Limb (tissue), 2 donors: ENCODE results near the gene HSD17B14.
"Not testable (repeated sequence)": the region's sequence is repeated elsewhere in the genome, so short reads cannot be mapped to it uniquely, and the experiment has no call there.

Experiments used
- DNase-seq, 2 donors: peaks; one replicate each; pipeline ENCODE4 v3.0.0-alpha.2; 2016; ENCODE audit errors: extremely low spot score in 2 of 2

The HSD17B14 gene

DNA sequence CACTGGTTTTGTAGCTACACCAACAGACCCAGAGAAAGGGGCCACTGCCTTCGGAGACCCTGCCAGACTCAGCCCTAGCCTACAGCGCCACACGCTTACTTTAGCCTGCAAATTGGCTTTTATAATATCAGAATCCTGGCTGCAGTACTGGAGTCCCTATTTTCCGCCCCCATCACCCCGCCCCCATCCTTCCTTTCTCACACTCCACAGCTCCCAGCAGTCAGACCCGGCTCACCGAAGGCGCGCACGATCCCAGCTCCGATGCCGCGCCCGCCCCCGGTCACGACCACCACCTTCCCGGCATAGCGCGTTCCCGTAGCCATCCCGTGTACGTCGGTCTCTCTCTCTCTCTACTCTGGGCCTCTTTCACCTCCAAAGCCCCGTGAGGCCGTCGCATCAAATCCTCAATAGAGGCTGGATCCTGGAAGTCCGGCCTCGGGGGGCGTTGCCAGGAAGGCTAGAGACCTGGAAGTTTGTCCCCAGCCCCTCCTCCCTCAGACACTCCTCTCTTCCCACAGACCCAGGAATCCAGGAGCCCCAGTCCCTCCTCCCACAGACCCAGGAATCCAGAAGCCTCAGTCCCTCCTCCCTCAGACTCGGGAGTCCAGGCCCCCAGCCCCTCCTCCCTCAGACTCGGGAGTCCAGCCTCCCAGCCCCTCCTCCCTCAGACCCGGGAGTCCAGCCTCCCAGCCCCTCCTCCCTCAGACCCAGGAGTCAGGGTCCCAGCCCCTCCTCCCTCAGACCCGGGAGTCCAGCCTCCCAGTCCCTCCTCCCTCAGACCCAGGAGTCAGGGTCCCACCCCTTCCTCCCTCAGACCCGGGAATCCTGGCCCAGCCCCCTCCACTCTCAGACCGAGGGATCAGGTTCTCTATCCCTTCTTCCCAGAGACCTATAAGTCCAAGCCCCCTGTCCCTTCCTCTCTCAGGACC lies at the start of gene HSD17B14:
HSD17B14 (minus strand) TSS at position 403 of the 929 bp plus-strand sequence; CDS start at position 323, 80 bp downstream.
- peak; percentile 43 to 75 for DNase-seq

- no peak for DNase-seq
Observed at GRCh38 chr19:48883726-48884125, 47.4 kb upstream of the HSD17B14 start.

DNA sequence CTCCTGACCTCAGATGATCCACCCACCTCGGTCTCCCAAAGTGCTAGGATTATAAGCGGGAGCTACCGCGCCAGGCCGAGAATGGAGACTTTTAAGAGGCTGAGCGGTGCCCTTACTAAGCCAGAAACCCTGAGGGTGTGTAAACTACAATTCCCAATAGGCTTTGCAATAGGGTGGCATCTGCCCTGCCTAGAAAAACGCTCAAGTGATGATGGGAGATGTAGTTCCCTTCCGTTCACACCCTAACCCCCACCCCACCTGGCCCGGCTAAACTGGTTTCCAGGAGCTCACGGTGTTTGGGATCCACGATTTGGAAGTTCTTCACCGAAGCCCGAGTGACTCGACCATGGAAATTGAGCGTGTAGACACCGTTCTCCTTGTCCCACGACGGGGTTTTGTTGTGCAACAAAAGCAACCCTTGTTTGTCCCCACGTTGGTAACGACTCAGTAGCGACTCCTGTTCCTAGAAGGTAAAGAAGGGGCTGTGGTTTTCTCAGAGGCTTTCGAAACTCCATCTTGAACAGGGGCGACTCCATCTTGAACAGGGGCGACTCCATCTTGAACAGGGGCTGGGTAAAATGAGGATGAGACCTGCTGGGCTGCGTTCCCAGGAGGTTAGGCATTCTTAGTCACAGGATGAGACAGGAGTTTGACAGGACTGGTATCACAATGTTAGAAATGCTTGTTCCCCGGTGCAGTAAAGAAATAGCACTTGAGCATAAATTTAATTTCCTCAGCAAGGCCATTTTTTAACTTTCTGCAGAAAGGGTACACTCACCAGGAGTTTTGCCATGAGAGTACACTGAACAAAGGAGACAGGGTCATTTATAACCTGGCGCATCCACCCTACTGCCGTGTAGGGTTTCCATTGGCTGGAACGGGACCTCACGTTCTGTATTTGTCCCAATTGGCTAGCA lies 45.7 kb upstream of the HSD17B14 start:
- no peak for DNase-seq

- DNase-seq: not testable (repeated sequence)
Observed at GRCh38 chr19:48879696-48880095, 43.4 kb upstream of the HSD17B14 start.

- DNase-seq: no peak
Observed at GRCh38 chr19:48879025-48879637, 42.8 kb upstream of the HSD17B14 start.

DNA sequence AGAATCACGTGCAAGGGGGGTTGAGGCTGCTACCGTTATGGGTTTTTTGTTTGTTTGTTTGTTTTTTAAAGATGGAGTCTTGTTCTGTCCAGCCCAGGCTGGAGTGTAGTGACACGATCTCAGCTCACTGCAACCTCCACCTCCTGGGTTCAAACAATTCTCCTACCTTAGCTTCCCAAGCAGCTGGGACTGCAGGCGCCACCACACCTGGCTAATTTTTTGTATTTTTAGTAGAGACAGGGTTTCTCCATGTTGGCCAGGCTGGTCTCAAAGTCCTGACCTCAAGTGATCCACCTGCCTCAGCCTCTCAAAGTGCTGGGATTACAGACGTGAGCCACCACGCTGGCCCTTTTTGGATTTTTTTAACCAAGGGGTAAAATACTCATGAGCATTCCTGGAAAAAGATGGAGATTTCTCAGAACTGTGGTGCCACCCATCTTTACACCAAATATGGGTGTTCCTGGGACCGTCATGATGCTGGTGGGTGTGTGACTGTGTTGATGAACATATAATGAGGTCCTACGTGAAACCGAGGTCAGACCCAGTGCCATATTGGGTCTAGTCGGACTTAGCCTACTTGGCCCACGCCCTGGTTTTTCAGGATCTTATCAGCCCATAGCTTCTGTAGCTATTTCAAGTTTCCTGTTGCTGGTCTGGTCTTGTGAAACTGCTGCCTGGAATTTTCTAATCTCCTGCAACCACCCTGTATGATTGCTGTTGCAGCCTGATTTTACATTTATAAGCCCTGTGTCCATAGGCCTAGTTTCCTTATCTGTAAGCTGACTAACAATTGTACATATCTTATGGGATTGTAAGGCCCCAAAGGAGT lies 42.1 kb upstream of the HSD17B14 start:
- DNase-seq: no peak

DNA sequence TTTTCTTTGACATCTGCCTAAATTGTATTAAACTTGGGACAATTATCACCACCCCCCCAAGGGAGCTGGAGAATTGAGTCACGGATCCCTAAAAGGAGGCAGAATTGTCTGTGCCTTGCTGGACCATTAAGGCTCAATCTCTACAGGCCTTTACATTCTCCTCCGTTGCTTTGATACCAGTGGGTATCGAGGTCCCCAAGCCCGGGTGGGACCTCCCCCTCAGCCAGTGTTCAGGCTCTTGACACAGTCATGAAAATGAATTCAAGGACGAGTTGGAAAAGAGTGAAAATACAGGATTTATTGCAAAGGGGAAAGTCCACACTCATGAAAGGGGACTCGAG lies 41.5 kb upstream of the HSD17B14 start:
- no peak for DNase-seq

GRCh38 chr19:48876043-48876981 lies 40.0 kb upstream of the HSD17B14 start:
- not testable (repeated sequence) for DNase-seq

- DNase-seq: no peak
Observed at GRCh38 chr19:48874303-48875135, 38.2 kb upstream of the HSD17B14 start.

DNA sequence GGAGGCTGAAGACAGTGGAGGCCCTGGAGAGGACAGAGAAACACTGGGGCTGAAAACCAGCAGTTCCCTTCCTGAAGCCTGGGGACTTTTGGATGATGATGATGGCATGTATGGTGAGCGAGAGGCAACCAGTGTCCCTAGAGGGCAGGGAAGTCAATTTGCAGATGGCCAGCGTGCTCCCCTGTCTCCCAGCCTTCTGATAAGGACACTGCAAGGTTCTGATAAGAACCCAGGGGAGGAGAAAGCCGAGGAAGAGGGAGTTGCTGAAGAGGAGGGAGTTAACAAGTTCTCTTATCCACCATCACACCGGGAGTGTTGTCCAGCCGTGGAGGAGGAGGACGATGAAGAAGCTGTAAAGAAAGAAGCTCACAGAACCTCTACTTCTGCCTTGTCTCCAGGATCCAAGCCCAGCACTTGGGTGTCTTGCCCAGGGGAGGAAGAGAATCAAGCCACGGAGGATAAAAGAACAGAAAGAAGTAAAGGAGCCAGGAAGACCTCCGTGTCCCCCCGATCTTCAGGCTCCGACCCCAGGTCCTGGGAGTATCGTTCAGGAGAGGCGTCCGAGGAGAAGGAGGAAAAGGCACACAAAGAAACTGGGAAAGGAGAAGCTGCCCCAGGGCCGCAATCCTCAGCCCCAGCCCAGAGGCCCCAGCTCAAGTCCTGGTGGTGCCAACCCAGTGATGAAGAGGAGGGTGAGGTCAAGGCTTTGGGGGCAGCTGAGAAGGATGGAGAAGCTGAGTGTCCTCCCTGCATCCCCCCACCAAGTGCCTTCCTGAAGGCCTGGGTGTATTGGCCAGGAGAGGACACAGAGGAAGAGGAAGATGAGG lies 37.4 kb upstream of the HSD17B14 start:
- no peak for DNase-seq

- peak; percentile 80 to 91 for DNase-seq
Observed at GRCh38 chr19:48872884-48873475, 36.7 kb upstream of the HSD17B14 start.

- DNase-seq: peak; percentile 96 to 99
Observed at GRCh38 chr19:48872182-48872883, 36.0 kb upstream of the HSD17B14 start, which contains the start of gene PPP1R15A. Gene PPP1R15A (plus strand): TSS chr19:48872421. CDS start chr19:48873234, 813 bp downstream.

DNA sequence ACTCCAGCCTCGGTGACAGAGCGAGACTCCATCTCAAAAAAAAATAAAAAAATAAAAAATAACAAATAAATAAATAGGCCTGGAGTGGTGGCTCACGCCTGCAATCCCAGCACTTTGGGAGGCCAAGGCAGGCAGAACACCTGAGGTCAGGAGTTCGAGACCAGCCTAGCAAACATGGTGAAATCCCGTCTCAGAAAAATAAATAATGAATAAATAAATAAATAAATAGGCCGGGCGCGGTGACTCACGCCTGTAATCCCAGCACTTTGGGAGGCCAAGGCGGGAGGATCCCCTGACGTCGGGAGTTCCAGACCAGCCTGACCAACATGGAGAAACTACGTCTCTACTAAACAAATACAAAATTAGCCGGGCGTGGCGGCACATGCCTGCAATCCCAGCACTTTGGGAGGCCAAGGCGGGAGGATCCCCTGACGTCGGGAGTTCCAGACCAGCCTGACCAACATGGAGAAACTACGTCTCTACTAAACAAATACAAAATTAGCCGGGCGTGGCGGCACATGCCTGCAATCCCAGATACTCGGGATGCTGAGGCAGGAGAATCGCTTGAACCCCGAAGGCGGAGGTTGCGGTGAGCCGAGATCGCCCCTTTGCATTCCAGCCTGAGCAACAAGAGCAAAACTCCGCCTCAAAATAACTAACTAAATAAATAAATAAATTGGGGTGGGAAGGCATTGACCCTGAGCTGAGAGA lies 35.3 kb upstream of the HSD17B14 start:
- not testable (repeated sequence) for DNase-seq

GRCh38 chr19:48870048-48870447 lies 33.8 kb upstream of the HSD17B14 start:
- no peak for DNase-seq

DNA sequence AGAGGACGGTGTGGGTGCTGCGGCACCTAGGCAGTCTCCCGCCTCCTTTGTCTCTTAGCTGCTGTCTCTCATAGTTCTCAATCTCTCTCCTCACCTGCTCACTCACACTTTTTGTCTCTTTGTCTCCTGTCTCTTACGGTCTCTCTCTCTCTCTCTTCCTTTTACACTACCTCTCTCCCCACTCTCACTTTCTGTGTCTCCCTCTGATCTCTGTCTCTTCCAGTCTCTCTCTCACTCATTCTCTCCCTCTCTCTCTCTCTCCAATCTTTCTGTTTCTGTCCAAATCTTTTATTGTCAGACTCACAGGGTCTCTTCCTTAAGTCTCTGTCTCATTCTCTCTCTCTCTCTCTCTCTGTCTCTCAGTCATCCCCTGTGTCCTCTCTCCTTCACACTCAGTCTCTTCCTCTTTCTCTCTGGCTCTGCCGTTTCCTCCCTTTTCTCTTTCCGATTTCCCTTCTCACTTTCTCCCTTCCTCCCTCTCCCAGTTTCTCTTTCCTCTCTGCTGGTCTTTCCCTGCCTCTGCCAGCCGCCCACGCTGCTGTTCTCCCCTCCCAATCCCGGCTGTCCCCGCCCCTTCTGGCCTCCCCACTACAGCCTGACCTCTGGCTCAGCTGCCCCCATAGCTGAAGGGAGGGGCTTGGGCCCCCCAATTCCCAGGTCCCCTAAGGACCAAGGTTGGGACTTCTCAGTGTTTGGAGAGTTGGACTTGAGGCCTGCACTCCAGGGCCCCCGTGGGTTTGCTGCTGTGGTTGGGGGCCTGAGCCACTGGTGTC lies 32.0 kb upstream of the HSD17B14 start, which contains the start of gene PLEKHA4:
PLEKHA4 (minus strand) TSS at position 504 of the 773 bp plus-strand sequence. CDS start 997 bp downstream, outside the sequence.
- peak; percentile 60 to 72 for DNase-seq
